SK-N-DZ (cell line): ENCODE data around the gene HSPB9.

Experiments used
- DNase-seq: peaks from one replicate; pipeline ENCODE4 v3.0.0-alpha.2; 2015; ENCODE audit warnings: low spot score

Gene HSPB9

DNA sequence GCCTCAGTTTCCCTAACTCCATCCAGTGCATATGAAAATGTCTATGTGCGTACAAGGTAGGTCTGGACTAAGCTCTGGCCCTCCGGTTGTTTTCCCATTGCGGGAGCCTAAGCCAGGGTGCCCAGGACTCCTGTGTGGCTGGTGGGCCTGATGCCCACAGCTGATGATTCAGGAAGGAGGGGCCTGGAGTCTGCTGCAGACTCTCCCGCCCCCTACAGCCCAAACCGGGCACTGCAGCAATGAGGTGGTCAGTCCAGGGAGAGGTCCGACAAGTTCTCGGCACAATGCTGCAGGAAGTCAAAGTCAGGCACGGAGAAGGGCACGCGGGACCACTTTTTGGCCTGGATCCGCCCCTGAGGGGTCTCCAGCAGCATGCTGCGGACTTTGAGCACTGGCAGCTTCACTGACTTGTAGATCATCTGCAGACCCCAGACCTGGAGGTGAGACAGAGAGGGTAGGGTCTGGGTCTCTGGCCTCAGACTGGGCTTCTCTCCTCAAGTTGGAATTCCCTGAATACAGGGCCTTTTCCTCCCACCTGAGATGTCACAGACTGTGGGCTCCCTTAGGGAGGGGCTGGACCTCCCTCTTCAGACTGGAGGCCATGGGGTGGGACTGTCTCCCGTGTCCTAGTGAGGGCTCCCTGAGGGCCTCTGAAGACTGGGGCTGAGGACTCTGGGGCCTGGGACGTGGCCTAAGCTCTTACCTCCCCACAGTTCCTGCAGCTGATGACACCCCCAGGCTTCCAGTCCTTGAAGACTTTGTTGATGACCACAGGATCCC lies 20.9 kb upstream of the HSPB9 start:
- DNase-seq = peak; percentile 71

DNA sequence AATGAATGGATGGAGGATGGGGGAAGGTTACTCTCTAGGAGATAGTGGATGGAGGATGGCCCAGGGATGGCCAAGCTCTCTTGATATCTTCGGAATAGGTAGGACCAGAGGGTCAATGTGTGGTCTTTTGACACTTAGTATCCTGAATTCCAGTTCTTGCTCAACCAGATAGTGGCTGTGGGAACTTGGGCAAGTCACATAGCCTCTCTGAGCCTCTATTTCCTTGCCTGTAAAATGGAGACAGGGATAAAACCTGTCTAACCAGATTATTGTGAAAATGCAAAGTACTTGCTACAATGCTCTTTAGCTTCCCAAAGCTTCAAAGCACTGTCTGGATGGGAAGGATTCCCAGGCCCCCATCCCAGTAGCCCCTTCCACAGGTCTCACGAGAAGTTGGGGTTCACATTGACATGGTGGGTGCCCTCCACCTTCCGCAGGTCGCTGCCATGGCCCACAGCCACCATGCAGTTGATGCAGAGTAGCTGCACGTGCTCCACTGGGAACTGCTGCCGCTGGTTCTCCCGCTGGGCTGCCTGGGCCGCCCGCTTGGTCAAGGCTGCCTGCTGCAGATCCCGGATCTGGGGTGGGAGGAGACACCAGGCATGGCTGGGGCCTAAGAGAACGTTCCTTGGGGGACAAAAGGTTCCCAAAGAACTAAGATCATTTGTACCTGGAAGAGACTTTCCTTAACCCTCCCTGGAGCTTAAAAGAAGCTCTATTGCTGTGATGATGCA lies 19.2 kb upstream of the HSPB9 start:
- no peak for DNase-seq

DNA sequence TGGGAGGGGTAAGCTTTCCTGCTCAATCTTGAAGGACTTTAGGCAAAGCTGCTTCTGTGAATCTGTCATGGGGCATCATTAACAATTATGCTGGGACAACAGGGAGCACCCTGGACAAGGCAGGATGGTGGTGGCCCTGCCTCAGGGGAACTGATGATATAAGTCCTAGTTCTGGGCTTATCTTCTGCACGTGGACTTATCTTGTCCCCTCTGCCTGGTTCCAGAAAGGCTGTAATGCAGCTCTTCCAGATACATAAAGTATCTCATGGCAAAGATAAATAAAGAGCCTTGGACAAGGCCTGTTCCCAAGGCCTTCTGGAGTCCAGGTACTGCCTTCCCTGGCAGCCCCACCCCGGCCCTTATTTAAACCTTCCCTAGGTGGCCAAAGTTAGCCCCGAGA lies 18.3 kb upstream of the HSPB9 start:
- no peak for DNase-seq

DNA sequence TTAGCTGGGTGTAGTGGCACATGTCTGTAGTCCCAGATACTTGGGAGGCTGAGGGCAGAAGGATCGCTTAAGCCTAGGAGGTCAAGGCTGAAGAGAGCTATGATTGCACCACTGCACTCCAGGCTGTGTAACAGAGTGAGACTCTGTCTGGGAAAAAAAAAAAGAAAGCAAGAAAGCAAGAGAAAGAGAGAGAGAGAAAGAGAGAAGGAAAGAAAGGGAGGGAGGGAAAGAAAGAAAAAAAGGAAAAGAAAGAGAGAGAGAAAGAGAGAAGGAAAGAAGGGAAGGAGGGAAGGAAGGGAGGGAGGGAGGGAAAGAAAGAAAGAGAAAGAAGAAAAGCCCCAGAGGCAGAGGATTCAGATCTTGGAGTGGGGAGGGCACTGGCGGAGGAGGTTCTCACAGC lies 16.6 kb upstream of the HSPB9 start:
- no peak for DNase-seq

DNA sequence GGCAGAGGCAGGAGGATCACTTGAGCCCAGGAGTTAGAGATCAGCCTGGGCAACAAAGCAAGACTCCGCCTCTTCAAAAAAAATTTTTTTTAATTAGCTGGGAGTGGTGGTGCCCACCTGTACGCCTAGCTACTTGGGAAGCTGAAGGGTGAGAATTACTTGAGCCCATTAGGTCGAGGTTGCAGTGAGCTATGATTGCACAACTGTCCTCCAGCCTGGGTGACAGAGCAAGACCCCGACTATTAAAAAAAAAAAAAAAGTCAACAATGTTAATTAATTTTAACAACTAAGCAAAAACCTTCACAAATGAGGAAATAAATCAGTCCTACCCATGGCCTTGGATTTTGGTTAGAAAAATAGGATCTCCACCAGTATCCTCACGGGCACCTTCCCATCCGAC lies 15.5 kb upstream of the HSPB9 start:
- DNase-seq = no peak

DNA sequence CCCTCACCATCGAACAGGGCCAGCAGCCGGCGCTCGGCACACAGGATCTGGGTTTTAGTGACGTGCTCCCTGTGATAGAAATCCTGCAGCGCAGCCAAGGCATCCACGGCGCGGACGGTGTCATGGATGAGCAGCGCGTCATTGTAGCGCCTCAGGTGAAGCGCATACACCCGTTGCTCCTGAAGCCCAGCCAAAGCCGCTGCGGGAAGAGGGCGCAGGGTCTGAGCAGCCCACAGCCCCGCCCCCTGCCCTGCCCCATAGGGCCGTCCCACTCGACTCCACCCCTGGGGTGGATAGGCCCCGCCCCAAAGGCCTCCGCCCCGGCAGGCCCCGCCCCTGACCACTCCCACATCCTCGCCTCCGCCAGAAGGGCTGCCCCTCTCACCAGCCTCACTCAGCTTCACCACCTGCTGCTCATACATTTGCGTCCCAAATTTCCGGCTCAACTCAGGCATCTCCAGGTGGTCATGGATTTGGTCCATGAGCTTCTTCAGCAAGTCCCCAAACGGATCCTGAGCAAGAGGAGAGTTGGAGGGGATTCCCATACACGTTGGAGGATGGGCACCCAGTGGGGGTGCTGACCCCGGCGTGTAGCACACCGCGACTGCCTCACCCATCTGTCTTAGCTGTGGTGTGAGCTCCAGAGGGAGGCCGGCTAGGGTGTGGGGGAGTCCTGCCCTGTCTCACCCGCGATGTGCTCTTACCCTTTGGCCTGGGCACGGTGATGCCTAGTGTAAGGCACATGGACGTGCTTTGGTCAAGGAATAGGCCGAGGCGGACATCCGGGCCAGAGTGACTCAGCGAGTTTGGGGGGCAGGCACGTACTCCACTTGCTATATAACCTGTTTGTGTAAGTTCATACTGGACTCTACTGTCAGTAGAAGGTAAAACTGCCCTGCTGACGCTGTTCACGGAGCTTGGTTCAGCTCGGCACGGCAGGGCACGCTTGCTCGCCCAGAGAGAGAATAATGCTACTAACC lies 14.7 kb upstream of the HSPB9 start:
- DNase-seq = peak; percentile 88

DNA sequence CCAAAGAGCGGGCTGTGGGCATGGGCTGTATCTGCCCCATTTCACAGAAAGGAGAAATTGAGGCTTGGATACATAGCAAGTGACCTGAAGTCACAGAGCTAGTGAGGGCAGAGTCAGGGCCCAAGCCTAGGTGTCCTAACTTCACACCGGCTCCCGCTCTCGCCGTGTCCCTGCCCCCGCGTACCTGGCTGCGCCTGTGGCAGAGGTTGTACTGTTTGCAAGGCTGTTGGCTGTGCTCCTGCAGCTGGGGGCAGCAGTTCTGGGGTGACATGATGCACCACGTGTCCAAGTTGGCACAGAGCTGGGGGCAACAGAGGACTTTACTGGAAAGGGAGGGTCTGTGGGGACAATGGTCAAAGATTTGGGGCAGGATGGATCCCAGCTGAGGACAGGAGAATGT lies 13.5 kb upstream of the HSPB9 start:
- no peak for DNase-seq

DNA sequence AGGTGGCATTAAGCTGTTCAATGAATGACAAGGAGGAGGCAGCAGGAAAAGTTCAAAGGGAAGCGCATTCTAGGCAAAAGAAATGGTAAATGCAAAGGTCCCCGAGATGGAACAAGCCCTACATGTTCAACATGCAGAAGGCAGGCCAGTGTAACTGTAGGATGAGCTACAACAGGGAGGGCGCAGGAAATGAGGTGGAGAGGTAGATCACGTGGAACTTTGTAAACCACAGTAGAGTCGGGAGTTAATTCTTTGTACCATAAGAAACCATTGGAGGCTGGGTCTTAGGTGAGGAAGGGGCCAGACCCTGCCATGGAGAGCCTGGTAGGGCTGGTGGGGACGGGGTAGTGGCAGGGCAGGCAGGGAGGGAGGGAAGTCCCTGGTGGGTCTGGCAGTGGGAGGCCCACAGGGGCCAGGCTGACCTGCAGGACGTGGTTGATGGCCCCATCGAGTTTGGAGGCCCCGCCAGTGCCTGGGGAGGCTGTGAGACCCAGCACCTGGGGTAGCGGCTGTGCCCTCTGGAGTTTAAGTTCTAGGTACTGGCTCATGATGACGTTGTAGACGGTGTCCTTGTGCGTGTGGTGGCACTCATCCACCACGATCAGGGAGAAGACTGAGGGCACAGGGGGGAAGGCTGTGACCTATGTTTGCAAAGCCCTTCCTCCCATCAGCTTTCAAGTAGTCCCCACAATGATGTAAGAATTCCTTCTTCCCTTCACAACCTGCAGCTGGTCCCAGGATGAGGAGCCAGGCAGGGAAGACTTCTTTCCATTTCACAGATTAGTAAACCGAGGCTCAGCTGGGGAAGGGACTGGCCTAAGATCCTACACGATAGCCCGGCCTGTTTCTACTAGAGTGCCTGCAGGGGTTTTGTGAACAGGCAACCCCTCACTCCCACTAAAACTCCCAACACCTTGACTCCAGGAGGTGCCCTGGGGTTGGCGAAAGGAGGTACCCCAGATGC lies 12.0 kb upstream of the HSPB9 start:
- DNase-seq = no peak

DNA sequence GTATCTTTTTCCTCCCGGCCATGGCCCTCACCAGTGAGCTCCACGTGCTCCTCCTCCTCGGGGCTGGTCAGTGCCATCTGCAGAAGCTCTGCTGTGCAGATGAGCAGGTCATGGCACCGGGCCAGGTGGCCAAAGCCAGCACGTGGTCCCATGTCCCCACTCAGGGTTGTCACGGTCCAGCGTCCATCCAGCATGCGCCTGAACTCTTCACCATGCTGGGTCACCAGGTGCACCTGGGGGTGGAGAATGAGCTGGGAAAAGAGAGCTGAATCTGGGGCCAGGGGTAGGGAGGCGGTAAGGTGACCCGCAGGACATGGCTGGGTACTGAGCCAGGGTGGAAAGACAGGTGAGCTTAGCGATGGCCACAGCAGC lies 11.4 kb upstream of the HSPB9 start:
- DNase-seq = no peak

DNA sequence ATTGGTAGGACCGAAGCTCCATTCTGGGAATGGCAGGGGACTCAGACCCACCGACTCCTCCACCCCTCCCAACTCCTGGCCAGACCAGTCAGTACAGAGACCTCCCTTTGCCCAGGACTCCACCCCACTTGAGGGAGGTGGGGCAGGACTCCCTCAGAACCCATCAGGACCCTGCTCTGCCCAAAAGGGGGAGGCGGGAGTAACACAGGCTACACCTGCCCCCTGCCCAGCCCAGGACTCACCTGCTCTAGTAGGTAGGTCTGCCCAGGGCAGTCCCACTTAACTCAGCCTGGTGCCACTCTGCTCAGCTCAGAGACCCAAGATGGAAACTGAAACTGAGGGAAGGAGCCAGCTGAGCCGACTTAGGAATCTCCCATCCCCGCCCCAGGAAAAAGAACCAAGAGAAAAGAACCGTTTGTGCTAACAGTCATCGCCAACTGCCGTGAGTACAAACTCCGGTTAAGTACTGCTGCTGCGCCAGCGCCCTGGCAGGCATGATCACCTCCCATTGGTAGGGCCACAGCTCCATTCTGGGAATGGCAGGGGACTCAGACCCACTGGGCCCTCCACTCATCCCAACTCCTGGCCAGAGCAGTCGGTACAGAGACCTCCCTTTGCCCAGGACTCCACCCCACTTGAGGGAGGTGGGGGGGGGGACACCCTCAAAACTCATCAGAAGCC lies 10.6 kb upstream of the HSPB9 start:
- no peak for DNase-seq

DNA sequence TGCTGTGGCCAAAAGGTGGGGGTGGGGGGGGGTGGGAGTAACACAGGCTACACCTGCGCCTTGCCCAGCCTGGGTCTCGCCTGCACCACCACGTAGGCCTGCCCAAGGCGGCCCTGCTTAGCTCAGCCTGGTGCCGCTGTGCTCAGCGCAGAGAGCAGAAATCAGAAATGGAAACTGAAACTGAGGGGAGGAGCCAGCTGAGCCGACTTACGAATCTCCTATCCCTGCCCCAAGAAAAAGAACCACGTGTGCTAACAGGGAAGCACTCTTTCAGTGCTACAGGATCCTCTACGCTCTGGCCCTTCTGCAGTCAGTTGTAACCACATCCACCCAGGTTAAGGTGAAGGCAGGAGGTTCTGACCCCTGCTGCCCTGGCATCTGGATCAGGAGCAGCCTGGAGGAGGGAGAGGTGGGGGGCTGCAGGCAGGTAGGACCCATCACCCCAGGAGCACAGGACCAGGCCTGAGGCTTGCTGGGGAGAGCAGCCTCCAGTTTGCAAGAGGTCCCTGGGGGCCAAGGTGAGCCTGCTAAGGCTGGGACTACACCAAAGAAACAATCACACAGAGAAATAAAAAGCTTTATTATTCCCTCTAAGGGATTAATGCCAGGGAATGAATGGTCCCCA lies 9.9 kb upstream of the HSPB9 start, which contains the start of gene DHX58:
Gene DHX58 (minus strand): TSS at position 163 of the 625 bp plus-strand sequence. CDS start 822 bp downstream, outside the sequence.
- no peak for DNase-seq

DNA sequence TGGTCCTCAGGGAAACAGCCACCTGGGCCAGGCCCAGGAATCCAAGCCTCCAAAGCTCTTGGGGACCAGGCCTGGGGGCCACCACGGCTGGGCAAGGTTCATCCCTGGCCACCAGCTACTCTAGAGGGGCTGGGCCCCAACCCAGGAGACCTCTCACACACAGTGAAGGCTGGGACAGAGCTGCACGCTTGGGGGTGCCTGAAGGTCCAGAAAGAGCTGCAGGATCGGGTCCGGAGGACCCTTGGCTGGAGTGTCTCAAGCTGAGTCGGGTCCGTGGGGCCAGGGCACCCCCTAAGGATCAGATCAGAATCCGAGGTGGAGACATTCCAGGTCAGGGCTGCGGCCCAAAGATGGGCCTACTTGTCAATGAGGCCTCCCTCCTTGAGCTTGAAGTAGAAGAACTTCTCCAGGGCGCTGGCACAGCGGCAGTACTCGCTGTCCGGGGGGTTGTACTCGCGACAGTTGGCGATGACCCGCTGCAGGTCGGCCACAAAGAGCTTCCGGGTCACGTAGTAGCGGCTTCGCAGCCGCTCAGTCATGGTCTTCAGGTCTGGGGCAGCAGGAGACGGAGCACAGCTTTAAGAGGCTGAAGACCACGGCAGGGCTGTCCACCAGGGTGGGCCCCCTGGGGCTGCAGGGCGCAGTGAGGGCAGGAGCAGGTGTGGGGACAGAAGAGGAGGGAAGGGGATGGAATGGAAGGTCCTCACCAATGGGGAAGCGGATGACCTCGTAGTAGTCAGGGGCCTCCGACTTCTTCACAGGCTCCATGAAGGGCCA lies 9.1 kb upstream of the HSPB9 start:
- no peak for DNase-seq

DNA sequence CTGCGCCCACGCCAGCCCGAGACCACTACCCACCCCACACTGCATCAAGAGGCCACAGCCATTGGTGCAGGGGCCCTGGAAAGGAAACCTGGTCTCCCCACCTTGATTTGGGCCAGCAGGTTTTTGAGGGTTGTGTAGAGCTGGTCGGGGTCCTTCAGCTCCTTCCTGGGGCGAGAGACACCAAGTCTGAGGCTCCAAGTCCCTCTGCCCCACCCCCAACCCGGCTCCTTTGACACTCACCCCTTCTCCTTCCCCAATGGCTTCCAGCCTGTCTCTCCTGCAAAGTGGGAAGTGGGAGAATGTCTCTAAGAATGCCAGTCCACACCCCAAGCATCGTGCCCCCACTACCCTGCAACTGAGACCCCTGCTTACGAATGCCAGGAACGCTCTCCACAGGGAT lies 8.5 kb upstream of the HSPB9 start:
- no peak for DNase-seq

DNA sequence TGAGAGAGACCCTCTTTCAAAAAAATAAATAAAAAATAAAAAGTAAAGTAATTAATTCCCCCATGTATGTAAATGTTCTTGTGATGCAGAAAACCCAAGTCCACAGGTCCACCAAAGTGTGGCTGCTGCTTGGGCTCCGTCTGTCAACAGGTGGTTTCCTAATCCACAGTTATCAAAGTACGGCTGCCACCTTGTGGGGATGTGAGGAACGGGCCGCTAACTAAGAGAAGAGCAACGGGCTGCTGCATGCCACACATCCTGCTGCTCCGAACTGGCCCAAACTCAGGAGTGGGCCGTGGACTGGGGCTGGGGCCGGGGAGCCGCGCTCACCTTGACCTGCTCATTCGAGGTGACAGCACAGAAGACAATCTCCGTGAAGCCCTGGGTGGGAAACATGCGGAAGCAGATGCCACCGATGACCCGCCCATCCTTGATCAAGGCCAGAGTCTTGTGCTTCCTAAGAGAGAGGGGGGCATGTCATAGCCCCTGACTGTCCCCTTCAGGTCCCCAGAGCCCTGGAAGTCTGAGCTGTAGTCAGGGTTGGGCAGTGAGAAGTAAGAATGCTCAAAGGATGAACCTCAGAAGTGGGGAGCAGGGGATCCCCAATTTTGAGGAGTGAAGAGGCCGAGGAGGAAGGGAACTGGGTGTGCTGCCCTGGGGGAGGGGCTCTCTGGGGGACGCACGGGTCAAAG lies 5.8 kb upstream of the HSPB9 start:
- peak; percentile 82 for DNase-seq

DNA sequence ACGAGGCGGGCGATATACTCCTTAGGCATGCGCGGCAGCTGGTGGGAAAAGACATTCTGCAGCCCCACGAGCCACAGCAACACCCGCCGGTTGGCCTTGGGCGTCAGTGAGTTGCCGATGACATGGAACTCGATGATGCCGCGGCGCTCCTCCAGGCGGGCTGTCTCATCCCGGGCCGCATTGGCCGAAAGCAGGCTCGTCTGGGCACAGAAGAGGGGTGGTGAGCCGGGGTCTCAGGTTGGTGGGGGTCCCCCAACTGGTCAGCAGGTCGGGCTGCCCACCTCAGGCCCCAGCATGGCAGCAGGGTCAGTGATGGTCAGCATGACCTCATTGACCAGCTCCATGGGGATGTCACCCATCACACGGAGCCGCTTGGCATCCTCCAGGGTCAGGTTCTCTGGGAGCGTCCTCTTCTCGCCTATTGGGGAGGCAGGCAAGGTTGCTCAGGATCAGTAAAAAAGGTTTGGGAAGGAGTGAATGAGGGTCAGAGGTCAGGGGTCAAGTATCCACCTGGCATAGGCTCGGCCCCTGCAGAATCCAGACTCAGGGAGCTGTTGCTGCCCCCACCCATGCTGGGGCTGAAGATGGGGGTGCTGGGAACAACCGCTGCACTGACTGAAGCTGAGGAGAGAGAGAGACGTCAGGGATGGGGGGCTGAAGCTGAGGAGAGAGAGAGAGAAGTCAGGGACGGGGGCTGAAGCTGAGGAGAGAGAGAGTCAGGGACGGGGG lies 5.0 kb upstream of the HSPB9 start:
- no peak for DNase-seq

DNA sequence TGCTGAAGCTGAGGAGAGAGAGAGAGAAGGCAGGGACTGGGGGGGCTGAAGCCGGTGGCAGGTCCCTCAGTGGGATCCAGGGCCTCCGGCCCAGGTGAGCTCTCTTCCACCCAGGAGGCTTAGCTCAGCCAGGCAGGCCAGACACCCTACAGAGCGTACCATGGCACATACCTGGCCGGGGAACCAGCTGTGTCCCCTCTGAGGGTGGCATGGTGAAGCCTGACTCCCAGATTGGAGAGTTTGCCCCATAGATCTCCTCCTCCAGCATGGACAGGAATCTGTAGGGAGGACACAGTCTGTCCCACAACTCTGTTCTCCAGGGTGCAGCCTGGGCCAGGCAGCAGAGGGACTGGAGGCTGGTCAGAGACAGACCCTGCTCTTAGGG lies 4.5 kb upstream of the HSPB9 start:
- no peak for DNase-seq

DNA sequence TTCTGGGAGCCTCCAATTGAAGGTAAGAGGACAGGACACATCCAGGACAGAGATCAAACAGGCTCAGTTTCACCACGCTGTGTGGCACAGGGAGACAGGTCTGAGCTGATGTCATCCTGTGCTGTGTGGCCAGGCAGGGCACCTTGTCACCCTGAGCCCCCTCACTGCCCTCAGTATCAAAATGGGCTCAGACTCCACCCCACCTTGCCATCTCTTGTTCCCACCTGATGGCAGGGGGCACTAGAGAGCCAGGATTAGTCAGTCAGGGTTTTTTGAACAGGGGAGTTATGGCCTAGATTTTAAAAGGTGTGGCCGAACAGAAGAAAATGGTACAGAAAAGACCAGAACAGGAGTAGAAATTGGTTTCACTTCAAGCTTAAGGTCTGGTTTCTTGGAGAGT lies 4.1 kb upstream of the HSPB9 start:
- peak; percentile 52 for DNase-seq

DNA sequence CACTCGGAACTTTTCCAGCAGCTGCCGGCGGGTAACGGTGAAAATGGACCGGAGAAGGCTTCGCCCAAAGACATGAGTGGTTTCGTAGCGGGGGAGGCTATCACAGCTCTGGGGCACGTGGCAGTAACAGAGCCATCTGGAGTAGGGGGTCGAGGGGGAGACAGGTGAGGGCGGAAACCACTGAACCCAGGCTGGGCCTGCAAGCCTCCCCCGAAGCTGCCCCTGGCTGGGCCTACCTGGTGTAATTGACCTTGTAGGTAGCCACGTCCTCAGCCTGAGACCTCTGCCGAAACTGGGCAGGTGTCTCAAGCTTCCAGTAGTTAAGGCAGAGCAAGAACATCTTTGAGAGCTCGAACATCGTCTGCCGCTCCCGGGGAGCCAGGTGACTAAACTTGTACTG lies 3.3 kb upstream of the HSPB9 start:
- DNase-seq = no peak
